Endothelial cell of umbilical vein (primary cell): ENCODE results near the gene MAML3. TPM values are rescaled to one million over a fixed set of nuclear protein-coding genes. Genes with fewer than 3 reads are reported as not detected.

ENCODE experiments used
- BruUV-seq: library from RNA; stranded (reverse); fragments of 400-500 nt; replicated peaks from 2 replicates; lab custom pipeline; 2021; lab: Mats Ljungman, UMichigan
- CTCF ChIA-PET: fragments of 300-600, 350-600 bp; sonication (Branson Sonifier 250); formaldehyde crosslinking; loops from one replicate; lab custom pipeline; 2021; ENCODE audit warnings: antibody characterized with exemption, inconsistent platforms; lab: Charles Lee
- POLR2A ChIA-PET: fragments of 300-600, 350-600 bp; sonication (Branson Sonifier 250); formaldehyde crosslinking; loops from one replicate; lab custom pipeline; 2021; ENCODE audit warnings: antibody characterized with exemption, inconsistent platforms; lab: Charles Lee
- DNase-seq: peaks from one replicate; pipeline ENCODE4 v3.0.0-alpha.2; 2011; ENCODE audit warnings: low read depth, low spot score
- FAIRE-seq: peaks from 2 replicates; lab custom pipeline; 2011; peaks lifted over from hg19 to GRCh38; lab: Jason Lieb, UNC
- H2AFZ ChIP-seq: 2 replicates; pipeline ENCODE4 v1.6.0; 2012; ENCODE audit warnings: low read depth, low read length, control low read depth, inconsistent platforms
- H3K27ac ChIP-seq: 2 replicates; pipeline ENCODE4 v1.5.1; 2011; ENCODE audit warnings: low read depth, mild to moderate bottlenecking, control low read depth, low read length, moderate library complexity; ENCODE audit not compliant: insufficient read depth
- H3K27me3 ChIP-seq, 2 experiments: 2 replicates each; pipeline versions ENCODE4 v1.6.0 to v1.6.1; 2011; ENCODE audit warnings: low read length in 2 of 2, mixed read lengths in 1 of 2; ENCODE audit not compliant: control insufficient read depth in 2 of 2, insufficient read depth in 2 of 2
- H3K36me3 ChIP-seq, 2 experiments: 2 replicates in 1 of 2; 3 replicates in 1 of 2; pipeline ENCODE4 v1.5.1; 2011; ENCODE audit warnings: low read length in 2 of 2, mild to moderate bottlenecking in 1 of 2, moderate library complexity in 1 of 2; ENCODE audit not compliant: control insufficient read depth in 2 of 2, insufficient read depth in 2 of 2; ENCODE audit errors: extremely low read depth in 1 of 2
- H3K4me1 ChIP-seq: 3 replicates; pipeline ENCODE4 v1.5.1; 2011; ENCODE audit warnings: mild to moderate bottlenecking, low read length; ENCODE audit not compliant: control insufficient read depth, insufficient read depth; ENCODE audit errors: extremely low read depth
- H3K4me2 ChIP-seq: 2 replicates; pipeline ENCODE4 v1.6.1; 2011; ENCODE audit warnings: low read length, control low read depth, mixed read lengths; ENCODE audit not compliant: insufficient read depth
- H3K4me3 ChIP-seq, 3 experiments: fragments of 200-600 bp in 1 of 3; sonication (generic), shearing (Covaris generic) in 1 of 3; replicated peaks in 1 of 3; 2 replicates each; pipeline ENCODE4 v1.5.1; 2011 to 2016; ENCODE audit warnings: control low read depth in 3 of 3, low read length in 3 of 3, mild to moderate bottlenecking in 2 of 3, inconsistent platforms in 1 of 3, low read depth in 1 of 3, moderate library complexity in 1 of 3; ENCODE audit not compliant: insufficient read depth in 1 of 3
- H3K79me2 ChIP-seq: 2 replicates; pipeline ENCODE4 v1.6.0; 2012; ENCODE audit warnings: low read length, inconsistent platforms; ENCODE audit not compliant: control insufficient read depth, insufficient read depth
- H3K9ac ChIP-seq: replicated peaks from 2 replicates; pipeline ENCODE3; 2011; ENCODE audit warnings: low read length, control low read depth; ENCODE audit not compliant: insufficient read depth; ENCODE audit errors: extremely low read depth
- H3K9me1 ChIP-seq: replicated peaks from 3 replicates; pipeline ENCODE4 v1.6.0; 2011; ENCODE audit warnings: mild to moderate bottlenecking, low read length; ENCODE audit not compliant: control insufficient read depth, insufficient read depth; ENCODE audit errors: extremely low read depth
- H3K9me3 ChIP-seq: replicated peaks from 2 replicates; pipeline ENCODE4 v1.5.1; 2012; ENCODE audit warnings: low read length, inconsistent platforms; ENCODE audit not compliant: control insufficient read depth, insufficient read depth
- H4K20me1 ChIP-seq: replicated peaks from 2 replicates; pipeline ENCODE3; 2011; ENCODE audit warnings: mild to moderate bottlenecking, low read length; ENCODE audit not compliant: control insufficient read depth, insufficient read depth; ENCODE audit errors: extremely low read depth
- CTCF ChIP-seq, 2 donors: IDR thresholded peaks; 1 replicate in 1 of 2; 2 replicates in 1 of 2; pipeline ENCODE4 v1.5.1; 2011; ENCODE audit warnings: low read length in 2 of 2, mild to moderate bottlenecking in 2 of 2, moderate library complexity in 2 of 2, control low read depth in 1 of 2, inconsistent platforms in 1 of 2, low read depth in 1 of 2; ENCODE audit not compliant: insufficient read depth in 1 of 2; ENCODE audit errors: extremely low read depth in 1 of 2
- EZH2 ChIP-seq: IDR thresholded peaks from 2 replicates; pipeline ENCODE4 v1.6.1; 2012; ENCODE audit warnings: borderline replicate concordance, low read depth, mild to moderate bottlenecking, moderate library complexity, low read length, inconsistent platforms; ENCODE audit not compliant: severe bottlenecking
- FOS ChIP-seq: IDR thresholded peaks from 2 replicates; pipeline ENCODE4 v1.6.1; 2011; ENCODE audit warnings: mild to moderate bottlenecking, low read length, moderate library complexity, borderline replicate concordance; ENCODE audit not compliant: insufficient read depth
- GATA2 ChIP-seq: IDR thresholded peaks from 2 replicates; pipeline ENCODE4 v1.7.0; 2011; ENCODE audit warnings: low read depth, mild to moderate bottlenecking, moderate library complexity, mixed read lengths, low read length; ENCODE audit not compliant: insufficient read length, insufficient read depth
- JUN ChIP-seq: IDR thresholded peaks from 2 replicates; pipeline ENCODE4 v1.6.1; 2011; ENCODE audit warnings: borderline replicate concordance, low read depth; ENCODE audit not compliant: insufficient read length, insufficient read depth
- MAX ChIP-seq: IDR thresholded peaks from 2 replicates; pipeline ENCODE4 v1.6.1; 2011; ENCODE audit not compliant: insufficient read depth, insufficient read length
- MYC ChIP-seq: IDR thresholded peaks from one replicate; pipeline ENCODE4 v1.6.1; 2011; ENCODE audit warnings: mild to moderate bottlenecking, low read depth, low read length
- POLR2A ChIP-seq: IDR thresholded peaks from 2 replicates; pipeline ENCODE4 v1.6.1; 2012; ENCODE audit warnings: low read depth, mild to moderate bottlenecking, control low read depth, low read length
- POLR2AphosphoS5 ChIP-seq: IDR thresholded peaks from 2 replicates; pipeline ENCODE4 v1.6.1; 2012; ENCODE audit warnings: low read depth, mild to moderate bottlenecking, control low read depth, low read length, moderate library complexity; ENCODE audit not compliant: insufficient read depth
- dilution Hi-C: fragments of 300-500 bp; cut with MboI; formaldehyde crosslinking; loops from one replicate; pipeline ENCODE4 v1.15.0; 2019; ENCODE audit warnings: low sequenced_read_pairs; ENCODE audit not compliant: extremely low pct_ligation_motif_present
- intact Hi-C: fragments of 100-400 bp; cut with micrococcal nuclease; formaldehyde crosslinking; loops from one replicate; pipeline ENCODE4 v1.10.0; 2022
- polyA plus RNA-seq, 4 experiments: library from polyadenylated mRNA; depleted of rRNA in 3 of 4; stranded (reverse) in 3 of 4; unstranded in 1 of 4; fragments of >200 nt; gene quantifications; 2 replicates each; pipeline versions ENCODE4 v1.2.1 to v1.2.3, GENCODE V29; 2011 to 2012; ENCODE audit warnings: missing spikeins in 1 of 4
- total RNA-seq: library from RNA; stranded (reverse); gene quantifications from 2 replicates; pipeline ENCODE4 v1.2.3, GENCODE V29; 2021

MAML3 gene
- total and polyA plus RNA-seq, 2 donors (not counting 3 experiments of a cell fraction or from before 2014, with no cell fraction given), result 14.0 to 20.3 TPM

GRCh38 chr4:140014284-140014683 is 139.7 kb downstream of the MAML3 start:
- Histone ChIP-seq H3K9me3 (no peaks in the 10 kb centered on the region), H3K9ac (no peak overlapping the region), H3K27me3 (no peaks in the 10 kb centered on the region), H3K27ac (no peak overlapping the region), H3K4me2 (no peak overlapping the region), H3K36me3 (no peaks in the 10 kb centered on the region), H2AFZ (no peak overlapping the region), H3K9me1 (no peaks in the 10 kb centered on the region), H4K20me1 (no peaks in the 10 kb centered on the region), H3K4me1 (peaks cover 17% of the 10 kb centered on the region), H3K79me2 (no peaks in the 10 kb centered on the region), H3K4me3 (no peak overlapping the region)
- CTCF ChIA-PET, result interaction anchor here (1.2 to 3.7 kb wide), 6 partner anchors 38 to 313 kb away, joined by 3 to 46 read pairs (median 22); partner anchors contain the start of gene MAML3
- dilution Hi-C loops, result no loop called here
- BruUV-seq, result no TSS peak
- POLR2A ChIA-PET, result no interaction called here
- intact Hi-C loops, result no loop called here
- no peak for DNase-seq
- TF ChIP-seq FOS (peak; percentile 26), MYC (no peak)
- FAIRE-seq, result no peak

GRCh38 chr4:140012688-140013486 is 141.1 kb downstream of the MAML3 start:
- dilution Hi-C loops, result no loop called here
- Histone ChIP-seq H2AFZ (no peak overlapping the region), H3K79me2 (no peaks in the 10 kb centered on the region), H3K9me3 (no peaks in the 10 kb centered on the region), H3K9me1 (no peaks in the 10 kb centered on the region), H3K4me3 (no peak overlapping the region), H3K27me3 (no peaks in the 10 kb centered on the region), H3K36me3 (no peaks in the 10 kb centered on the region), H3K4me1 (peaks cover 17% of the 10 kb centered on the region), H3K4me2 (peak overlapping the region; percentile 37), H3K9ac (no peak overlapping the region), H3K27ac (peak overlapping the region; percentile 49), H4K20me1 (no peaks in the 10 kb centered on the region)
- TF ChIP-seq CTCF (IDR thresholded peaks at IDR 0.05; ENCODE audit: extremely low read depth in 1 of 2, insufficient read depth in 1 of 2, low read depth in 1 of 2, low read length in 2 of 2), result peak; percentile 62 to 74
- TF ChIP-seq MYC, result no peak
- no peak for TF ChIP-seq POLR2AphosphoS5
- TF ChIP-seq GATA2, result no peak
- peak; percentile 49 for TF ChIP-seq JUN
- TF ChIP-seq EZH2, result no peak
- peak; percentile 40 for TF ChIP-seq FOS
- TF ChIP-seq POLR2A, result no peak
- no peak for TF ChIP-seq MAX
- intact Hi-C loops, result loop anchor here (1.0 to 2.0 kb wide), 9 partner anchors 37 to 358 kb away; no protein-coding TSS in a partner anchor
- DNase-seq (peak; percentile 92), FAIRE-seq (peak; percentile 72)
- CTCF ChIA-PET, result interaction anchor here (0.5 to 3.7 kb wide), 44 partner anchors 9 to 358 kb away, joined by 3 to 46 read pairs (median 4); partner anchors contain the start of gene MAML3
- no TSS peak for BruUV-seq
- POLR2A ChIA-PET, result interaction anchor here (1.1 kb wide), 1 partner anchor 240 kb away, joined by 5 read pairs; no protein-coding TSS in a partner anchor
